NT2/D1 (cell line): ENCODE data around the gene GNB1.
A peak's percentile ranks its signal among the peaks of the same experiment; 100 is the strongest.

ENCODE experiments used
- DNase-seq: peaks from one replicate; pipeline ENCODE4 v3.0.0-alpha.2; 2011; ENCODE audit warnings: low read depth, low spot score
- H3K27me3 ChIP-seq: 2 replicates; pipeline ENCODE4 v1.6.0; 2011; ENCODE audit warnings: mild to moderate bottlenecking; ENCODE audit not compliant: insufficient read length, insufficient read depth
- H3K36me3 ChIP-seq: 2 replicates; pipeline ENCODE4 v1.6.1; 2011; ENCODE audit warnings: mild to moderate bottlenecking, low read length, mixed read lengths; ENCODE audit not compliant: insufficient read depth, insufficient read length
- H3K4me1 ChIP-seq: 2 replicates; pipeline ENCODE4 v1.5.1; 2011; ENCODE audit not compliant: insufficient read depth, insufficient read length
- H3K4me3 ChIP-seq: 2 replicates; pipeline ENCODE4 v1.5.1; 2011; ENCODE audit warnings: low read depth; ENCODE audit not compliant: insufficient read length
- H3K9ac ChIP-seq: 2 replicates; pipeline ENCODE4 v1.6.0; 2011; ENCODE audit warnings: low read depth; ENCODE audit not compliant: insufficient read length
- H3K9me3 ChIP-seq: 2 replicates; pipeline ENCODE4 v1.5.1; 2011; ENCODE audit warnings: mild to moderate bottlenecking, low read length; ENCODE audit not compliant: insufficient read depth
- SUZ12 ChIP-seq: IDR thresholded peaks from 2 replicates; pipeline ENCODE4 v1.6.1; 2011; ENCODE audit not compliant: insufficient read length, insufficient read depth; ENCODE audit errors: extremely low read depth
- YY1 ChIP-seq: IDR thresholded peaks from 2 replicates; pipeline ENCODE4 v1.6.1; 2011; ENCODE audit not compliant: insufficient read length, insufficient read depth
- ZNF274 ChIP-seq: IDR thresholded peaks from 2 replicates; pipeline ENCODE4 v1.6.1; 2011; ENCODE audit warnings: mild to moderate bottlenecking, low read depth, low read length

GNB1 gene

DNA sequence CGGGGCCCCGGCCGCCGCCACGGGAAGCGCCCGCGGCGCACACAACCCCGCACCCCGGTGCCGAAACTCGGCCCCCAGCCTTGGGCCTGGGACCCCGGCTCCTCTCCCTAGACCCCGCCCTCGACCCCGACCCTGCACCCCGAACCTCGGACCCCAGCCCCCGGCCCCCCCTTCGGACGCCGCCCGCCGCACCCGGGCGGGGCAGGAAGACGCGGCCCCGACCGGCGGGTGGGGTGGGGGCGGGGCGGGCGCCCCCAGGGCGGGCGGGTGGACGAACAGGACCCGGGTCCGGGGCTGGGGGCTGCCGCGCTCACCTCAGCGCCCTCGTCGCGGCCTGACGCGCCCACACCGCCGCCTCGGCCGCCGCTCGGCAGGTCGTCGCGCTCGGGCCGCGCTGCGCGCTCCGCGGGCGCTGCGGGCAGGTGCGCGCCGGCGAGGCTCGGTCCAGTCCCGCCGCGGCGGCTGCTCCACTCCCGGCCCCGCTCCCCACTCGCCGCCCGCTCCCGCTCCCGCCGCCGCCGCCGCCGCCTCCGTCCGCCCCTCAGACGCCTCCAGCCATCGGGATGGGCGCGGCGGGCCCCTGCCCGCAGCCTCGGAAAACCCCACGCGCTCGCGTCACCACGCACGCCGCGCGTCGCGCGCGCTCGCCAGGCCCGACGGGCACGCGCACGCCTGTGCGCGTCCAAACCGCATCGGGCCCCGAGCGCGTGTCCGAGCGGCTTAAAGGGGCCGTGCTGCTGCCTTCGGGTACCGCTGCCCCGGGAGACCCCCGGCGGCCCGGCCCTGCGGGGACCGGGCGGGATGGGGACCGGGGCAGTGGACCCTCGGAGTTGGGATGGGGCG, at the start of gene GNB1:
TSS of gene GNB1 (minus strand) at position 582 of the 843 bp plus-strand sequence. CDS start 65,634 bp downstream, outside the sequence.
- peaks cover 11% of the 10 kb centered on the region for H3K36me3 ChIP-seq
- peak within 1 kb of the TSS; percentile 82 for H3K4me3 ChIP-seq
- no peaks in the 10 kb centered on the region for H3K9me3 ChIP-seq
- H3K27me3 ChIP-seq = no peaks in the 10 kb centered on the region
- peak; percentile 71 for DNase-seq
- no peak for TF ChIP-seq ZNF274
- TF ChIP-seq YY1 = no peak
- peak within 1 kb of the TSS; percentile 95 for H3K9ac ChIP-seq
- H3K4me1 ChIP-seq = peaks cover 19% of the 10 kb centered on the region

DNA sequence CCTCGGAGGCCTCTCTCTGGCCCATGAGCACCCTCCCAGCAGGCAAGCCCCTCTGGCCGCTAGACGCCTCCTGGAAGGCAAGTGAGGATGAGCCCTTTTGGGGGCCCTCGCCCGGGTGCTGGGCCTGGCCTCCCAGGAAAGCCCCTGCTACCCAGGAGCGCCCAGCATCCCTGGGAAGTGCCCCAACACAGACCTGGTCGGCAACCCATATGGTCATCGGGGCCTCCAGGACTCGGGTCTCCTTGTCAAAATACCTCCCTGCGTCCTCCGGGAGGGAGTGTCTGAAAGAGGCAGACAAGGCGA, 49.2 kb upstream of the GNB1 start:
- DNase-seq = no peak
- TF ChIP-seq SUZ12 (no peak), YY1 (no peak), ZNF274 (no peak)
- Histone ChIP-seq H3K36me3 (no peaks in the 10 kb centered on the region), H3K9ac (no peak overlapping the region), H3K4me3 (no peak overlapping the region), H3K4me1 (peaks cover 13% of the 10 kb centered on the region), H3K27me3 (peaks cover 2% of the 10 kb centered on the region), H3K9me3 (0 out of 2 replicates have a peak, but pooled peaks cover 3% of the 10 kb centered on the region)

DNA sequence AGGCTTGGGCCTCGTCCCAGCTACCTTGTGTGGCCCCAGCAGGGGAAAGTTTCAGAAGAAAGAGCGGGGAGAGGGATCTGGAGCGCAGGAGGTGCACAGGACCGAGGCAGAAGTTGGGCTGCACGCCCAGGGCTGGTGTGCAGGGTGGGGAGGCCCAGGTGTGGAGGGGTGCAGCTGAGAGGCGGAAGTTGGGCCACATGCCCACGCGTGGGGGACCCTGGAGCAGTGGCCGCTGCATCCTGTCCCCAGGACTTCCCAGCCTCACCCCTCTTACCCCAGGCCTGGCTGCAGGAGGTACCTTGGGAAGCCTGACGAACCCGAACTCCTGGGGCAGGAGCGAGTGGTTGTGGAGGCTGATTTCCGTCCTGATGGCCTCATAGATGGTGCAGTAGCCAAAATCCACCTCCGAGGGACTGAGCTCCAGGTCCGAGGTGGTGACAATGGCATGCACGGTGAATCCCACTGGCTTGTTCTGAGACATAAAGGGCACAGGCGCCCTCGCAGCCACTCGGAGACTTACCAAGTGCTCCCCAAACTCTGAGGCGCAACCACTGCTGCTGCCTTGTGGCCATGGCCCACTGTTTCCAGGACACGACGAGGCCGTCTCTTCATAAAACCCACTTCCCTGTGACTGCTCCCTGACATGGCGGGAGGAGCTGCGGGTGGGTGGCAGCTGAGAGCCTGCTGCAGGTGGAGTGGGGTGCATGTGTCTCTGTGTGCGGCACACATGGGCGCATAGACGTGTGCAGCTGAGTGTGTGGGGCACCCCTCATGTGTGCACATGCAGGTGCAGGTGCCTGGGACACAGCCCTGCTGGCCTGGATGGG, 48.6 kb upstream of the GNB1 start:
- H3K36me3 ChIP-seq = no peaks in the 10 kb centered on the region
- H3K4me1 ChIP-seq = peaks cover 13% of the 10 kb centered on the region
- H3K9me3 ChIP-seq = peaks cover 9% of the 10 kb centered on the region; the same call in 1 of the 2 replicates
- TF ChIP-seq SUZ12 (no peak), ZNF274 (no peak), YY1 (no peak)
- no peak for DNase-seq
- no peak overlapping the region for H3K9ac ChIP-seq
- peaks cover 2% of the 10 kb centered on the region for H3K27me3 ChIP-seq
- no peak overlapping the region for H3K4me3 ChIP-seq

DNA sequence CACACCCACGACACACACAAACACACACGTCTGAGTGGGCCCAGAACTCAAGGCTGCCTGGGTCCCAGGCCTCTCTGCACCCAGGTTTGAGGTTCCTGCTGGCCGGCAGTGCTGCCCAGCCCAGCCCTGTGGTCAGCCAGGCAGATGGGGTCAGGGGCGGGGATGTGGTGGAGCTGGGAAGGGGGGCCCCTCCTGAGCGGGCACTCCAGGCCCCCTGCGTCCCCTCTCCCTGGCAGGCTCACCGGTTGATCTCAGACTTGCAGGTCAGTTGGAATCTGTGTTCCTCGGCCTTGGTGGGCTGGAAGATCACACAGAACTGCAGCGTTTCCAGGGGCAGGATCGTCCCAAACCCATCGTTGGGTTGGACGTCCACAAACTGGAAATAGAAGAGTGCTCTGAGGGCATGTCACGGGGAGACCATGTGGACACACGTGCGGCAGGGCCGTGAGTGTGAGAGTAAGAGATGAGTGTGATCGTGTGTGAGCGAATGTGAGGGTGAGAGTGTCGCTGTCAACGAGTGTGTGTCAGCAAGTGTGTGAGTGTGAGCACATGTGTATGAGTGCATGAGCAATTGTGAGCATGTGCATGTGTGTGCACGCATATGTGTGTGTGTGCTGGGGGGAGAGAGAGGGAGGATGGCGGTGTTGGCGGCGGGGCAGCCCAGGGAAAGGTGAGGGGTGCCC, 47.9 kb upstream of the GNB1 start:
- Histone ChIP-seq H3K36me3 (no peaks in the 10 kb centered on the region), H3K4me3 (no peak overlapping the region), H3K4me1 (peaks cover 12% of the 10 kb centered on the region), H3K27me3 (no peaks in the 10 kb centered on the region), H3K9ac (no peak overlapping the region), H3K9me3 (peaks cover 14% of the 10 kb centered on the region; the same call in 1 of the 2 replicates)
- no peak for TF ChIP-seq SUZ12
- no peak for TF ChIP-seq ZNF274
- no peak for TF ChIP-seq YY1
- DNase-seq = no peak

DNA sequence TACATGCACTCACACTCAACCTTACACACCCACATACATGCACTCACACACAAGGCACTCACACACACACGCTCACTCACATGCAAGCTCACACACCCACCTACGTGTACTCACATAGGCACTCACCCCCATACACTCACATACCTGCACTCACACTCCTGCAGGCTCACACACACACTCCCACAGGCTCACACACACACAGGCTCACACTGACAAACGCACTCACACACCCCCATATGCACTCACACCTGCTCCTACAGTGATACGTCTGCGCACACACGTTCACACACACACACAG, 47.3 kb upstream of the GNB1 start:
- Histone ChIP-seq H3K9ac (no peak overlapping the region), H3K27me3 (no peaks in the 10 kb centered on the region), H3K4me1 (peaks cover 7% of the 10 kb centered on the region), H3K36me3 (no peaks in the 10 kb centered on the region), H3K4me3 (no peak overlapping the region), H3K9me3 (peaks cover 14% of the 10 kb centered on the region; the same call in 1 of the 2 replicates)
- no peak for TF ChIP-seq ZNF274
- TF ChIP-seq SUZ12 = no peak
- no peak for TF ChIP-seq YY1
- no peak for DNase-seq

DNA sequence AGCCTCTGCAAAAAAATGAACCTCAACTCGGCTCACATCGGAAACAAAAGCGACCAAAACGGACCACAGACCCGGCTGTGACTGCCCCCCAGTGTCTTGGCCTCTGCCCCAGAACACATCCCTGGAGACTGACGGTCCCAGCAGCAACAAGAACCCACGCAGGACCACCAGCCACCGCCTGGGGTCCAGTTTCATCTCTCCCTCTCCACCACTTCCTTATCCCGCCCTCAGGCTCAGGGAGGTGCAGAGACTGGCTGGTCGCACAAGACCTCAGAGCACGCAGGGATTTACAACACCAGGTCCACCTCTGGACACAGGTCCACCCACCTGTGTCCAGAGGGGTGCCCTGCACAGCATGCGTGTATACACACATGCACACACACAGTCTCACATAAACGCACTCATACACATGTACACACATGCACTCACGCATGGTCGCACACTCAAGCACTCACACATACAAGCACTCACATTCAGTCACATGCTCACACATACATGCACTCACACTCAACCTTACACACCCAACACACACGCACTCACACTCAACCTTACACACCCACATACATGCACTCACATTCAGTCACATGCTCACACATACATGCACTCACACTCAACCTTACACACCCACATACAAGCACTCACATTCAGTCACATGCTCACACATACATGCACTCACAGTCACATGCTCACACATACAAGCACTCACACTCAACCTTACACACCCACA, 46.8 kb upstream of the GNB1 start:
- Histone ChIP-seq H3K4me1 (peaks cover 3% of the 10 kb centered on the region), H3K27me3 (no peaks in the 10 kb centered on the region), H3K9me3 (peaks cover 14% of the 10 kb centered on the region; the same call in 1 of the 2 replicates), H3K9ac (no peak overlapping the region), H3K36me3 (no peaks in the 10 kb centered on the region), H3K4me3 (no peak overlapping the region)
- no peak for TF ChIP-seq ZNF274
- TF ChIP-seq SUZ12 = no peak
- no peak for TF ChIP-seq YY1
- no peak for DNase-seq
